ENCODE measurements around the gene RUSC1.
A peak's percentile ranks its signal among the peaks of the same experiment; 100 is the strongest.
"Not testable (repeated sequence)": the region's sequence is repeated elsewhere in the genome, so short reads cannot be mapped to it uniquely, and the experiment has no call there.

Gene RUSC1

GRCh38 chr1:155324037-155324716 is 3.5 kb downstream of the RUSC1 start:
- peak; percentile 84 for DNase-seq (ENCODE audit: low spot score)

- DNase-seq (ENCODE audit: low spot score): no peak
These were observed 4.3 kb downstream of the RUSC1 start for GRCh38 chr1:155324717-155325602.

- no peak for DNase-seq (ENCODE audit: low spot score)
These were observed 4.9 kb downstream of the RUSC1 start for GRCh38 chr1:155325603-155325893.

GRCh38 chr1:155326020-155326526 is 5.4 kb downstream of the RUSC1 start:
- no peak for DNase-seq (ENCODE audit: low spot score)

- no peak for DNase-seq (ENCODE audit: low spot score)
These were observed 5.9 kb downstream of the RUSC1 start for GRCh38 chr1:155326631-155327037.

GRCh38 chr1:155327981-155328380 is 7.3 kb downstream of the RUSC1 start:
- no peak for DNase-seq (ENCODE audit: low spot score)

GRCh38 chr1:155328856-155329255 is 8.2 kb downstream of the RUSC1 start:
- not testable (repeated sequence) for DNase-seq (ENCODE audit: low spot score)

- DNase-seq (ENCODE audit: low spot score): no peak
These were observed 9.4 kb downstream of the RUSC1 start for GRCh38 chr1:155329980-155330598.

- DNase-seq (ENCODE audit: low spot score): no peak
These were observed 14.3 kb downstream of the RUSC1 start for GRCh38 chr1:155334962-155335361.

- no peak for DNase-seq (ENCODE audit: low spot score)
These were observed 18.9 kb downstream of the RUSC1 start for GRCh38 chr1:155339515-155340097.

GRCh38 chr1:155342842-155343241 is 22.1 kb downstream of the RUSC1 start:
- DNase-seq (ENCODE audit: low spot score): no peak

GRCh38 chr1:155352631-155353030 is 31.9 kb downstream of the RUSC1 start:
- DNase-seq (ENCODE audit: low spot score): no peak

GRCh38 chr1:155360051-155360450 is 39.4 kb downstream of the RUSC1 start:
- no peak for DNase-seq (ENCODE audit: low spot score)

- DNase-seq (ENCODE audit: low spot score): no peak
These were observed 58.5 kb downstream of the RUSC1 start for GRCh38 chr1:155379180-155379579.

- no peak for DNase-seq (ENCODE audit: low spot score)
These were observed 59.0 kb downstream of the RUSC1 start for GRCh38 chr1:155379631-155380090.

Data from CD4-positive, alpha-beta T cell treated with Interleukin-6 at 100 ng/mL for 8 hours (primary cell).